GM21367 (cell line): ENCODE data around the gene DNAH1.

Experiments used
- ATAC-seq: cut with Tn5 transposase; IDR thresholded peaks from one replicate; pipeline ENCODE4 v1.9.1; 2021; ENCODE audit not compliant: unreplicated experiment

DNAH1 gene

DNA sequence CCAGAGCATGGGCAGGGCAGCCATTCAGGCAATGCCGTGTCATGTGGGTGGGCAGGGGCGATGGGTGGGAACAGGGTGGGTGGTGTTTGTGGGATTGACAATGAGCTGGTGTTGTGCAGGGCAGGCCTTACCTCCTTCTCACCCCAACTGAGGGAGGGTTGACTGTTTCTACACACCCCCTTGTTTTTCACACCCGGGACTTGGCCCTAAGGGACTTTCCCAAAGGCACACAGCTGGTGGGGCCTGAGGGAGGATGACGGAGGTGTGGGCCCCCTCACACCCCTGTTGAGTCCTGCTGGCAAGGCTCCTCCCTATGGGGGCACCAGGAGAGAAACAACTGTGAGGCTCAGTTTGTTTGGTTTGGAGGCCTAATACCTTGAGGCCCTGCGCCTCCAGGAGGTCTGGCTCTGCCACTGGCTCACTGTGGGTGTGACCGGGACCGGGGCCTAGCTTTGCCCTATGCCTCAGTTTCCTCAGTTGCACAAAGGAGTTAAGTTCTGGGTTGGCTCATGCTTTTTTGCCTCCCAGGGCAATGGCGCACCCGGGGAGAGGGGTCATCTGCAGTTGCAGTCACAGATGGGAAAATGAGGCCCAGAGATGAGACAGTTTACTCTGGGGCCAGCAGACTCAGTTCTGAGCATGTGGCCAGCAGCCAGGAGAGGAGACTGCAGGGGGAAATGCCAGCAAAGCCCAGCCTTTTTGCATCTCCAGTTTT, 5.1 kb upstream of the DNAH1 start:
- peak; percentile 38 for ATAC-seq

GRCh38 chr3:52311576-52312119, 4.5 kb upstream of the DNAH1 start:
- ATAC-seq = no peak

DNA sequence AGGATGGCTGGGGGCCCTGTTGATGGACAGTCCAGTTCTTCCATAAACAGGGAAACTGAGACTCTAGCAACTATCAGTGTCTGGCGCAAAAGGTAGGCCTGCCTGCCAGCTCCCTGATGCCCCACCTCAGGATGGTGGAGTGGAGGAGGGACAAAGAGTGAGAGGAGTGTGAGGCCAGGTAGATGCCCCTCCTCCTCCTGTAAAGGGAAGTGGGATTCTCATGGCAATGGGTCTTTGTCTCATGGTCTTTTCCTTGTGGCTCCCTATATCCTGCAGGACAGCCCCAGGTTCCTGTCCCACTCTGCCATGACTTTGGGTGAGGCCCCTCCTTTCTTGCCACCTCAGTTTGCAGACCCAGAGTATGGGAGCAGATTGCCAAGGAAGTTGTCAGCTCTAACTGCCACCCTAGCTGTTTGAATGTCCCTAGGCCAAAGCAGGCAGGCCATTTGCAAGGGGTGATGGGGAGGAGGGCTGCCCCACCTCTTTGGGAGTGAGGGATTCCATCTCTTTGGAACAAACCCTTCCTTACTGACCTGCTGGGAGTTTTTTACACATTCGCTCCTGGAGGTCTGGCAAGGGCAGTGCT, 2.8 kb upstream of the DNAH1 start:
- ATAC-seq = no peak

DNA sequence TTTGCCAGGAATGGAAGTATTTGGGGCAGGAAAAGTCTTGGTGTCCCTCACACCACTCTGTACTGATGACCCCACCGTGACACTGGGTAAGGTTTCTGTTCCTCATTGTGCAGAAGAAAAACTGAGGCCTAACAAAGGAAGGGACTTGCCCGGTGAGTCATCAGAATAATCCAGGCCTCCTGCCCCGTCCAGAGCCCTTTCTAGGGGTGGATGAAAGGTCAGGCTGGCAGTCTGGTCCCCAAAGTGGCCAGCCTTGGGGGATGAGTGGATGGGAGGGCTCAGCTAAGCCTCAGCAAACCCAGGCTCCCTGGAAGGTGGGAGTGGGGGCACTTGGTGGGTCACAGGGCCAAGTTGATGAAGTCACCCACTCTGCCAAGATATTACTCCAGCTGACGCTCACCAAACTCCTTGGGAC, 2.3 kb upstream of the DNAH1 start:
- peak; percentile 78 for ATAC-seq

DNA sequence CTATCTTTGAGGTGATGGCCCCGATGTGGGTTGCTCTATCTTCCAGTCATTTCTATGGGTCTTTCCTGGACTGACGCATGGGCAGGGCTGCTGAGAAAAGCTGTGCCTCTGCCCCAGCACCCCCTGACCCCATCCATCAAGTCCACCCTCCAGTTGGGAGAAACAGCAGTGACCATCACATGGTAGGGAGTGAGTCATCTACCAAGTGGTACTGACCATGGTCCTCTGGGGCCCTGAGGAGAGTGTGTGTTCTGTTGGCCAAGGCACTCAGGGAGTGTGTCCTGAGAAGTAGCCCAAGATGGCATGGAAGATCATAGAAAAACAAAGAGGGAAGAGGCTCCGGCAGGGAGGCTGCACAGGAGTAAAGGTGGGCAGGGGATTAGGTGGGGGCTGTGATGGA, 1.6 kb upstream of the DNAH1 start:
- ATAC-seq = no peak

- no peak for ATAC-seq
Measured at GRCh38 chr3:52315006-52315405, 1.1 kb upstream of the DNAH1 start.

GRCh38 chr3:52317208-52318000, 1.3 kb downstream of the DNAH1 start:
- ATAC-seq = no peak

GRCh38 chr3:52318186-52318816, 2.2 kb downstream of the DNAH1 start:
- ATAC-seq = no peak

DNA sequence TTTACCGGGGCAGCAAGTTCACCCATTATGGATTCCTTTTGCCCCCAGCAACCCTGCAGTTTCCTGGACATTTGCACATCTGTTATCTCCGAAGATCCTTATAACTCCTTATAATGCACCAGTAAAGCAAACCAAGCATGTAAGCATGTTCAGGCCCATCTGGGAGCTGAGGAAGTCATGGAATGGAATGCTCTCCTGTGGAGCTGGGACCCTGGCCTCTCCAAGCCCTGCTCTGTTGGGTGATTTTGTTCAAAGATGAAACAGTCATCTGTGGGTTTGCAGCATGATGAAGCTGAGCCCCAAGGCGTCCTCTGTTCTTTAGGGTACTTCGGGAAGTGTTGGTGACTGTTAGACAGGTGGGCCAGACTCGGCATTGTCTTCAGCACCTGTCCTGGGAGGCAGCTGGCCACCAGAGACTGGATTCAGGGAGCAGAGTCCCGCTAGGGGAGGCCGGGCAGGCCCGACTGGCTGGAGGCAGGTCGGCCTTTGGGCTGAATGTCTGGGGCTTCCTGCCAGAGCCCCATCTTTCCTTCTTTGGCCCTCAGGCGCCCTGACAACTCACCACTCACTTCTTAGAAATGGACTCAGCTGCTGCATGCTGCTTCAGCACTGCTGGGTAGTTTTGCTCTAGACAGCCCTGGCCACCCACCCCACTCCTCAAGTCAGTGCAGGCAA, 3.9 kb downstream of the DNAH1 start:
- ATAC-seq = no peak

- ATAC-seq = no peak
Measured at GRCh38 chr3:52321481-52321880, 5.4 kb downstream of the DNAH1 start.

GRCh38 chr3:52322466-52322865, 6.3 kb downstream of the DNAH1 start:
- ATAC-seq = no peak

- no peak for ATAC-seq
Measured at GRCh38 chr3:52323526-52324295, 7.6 kb downstream of the DNAH1 start.

GRCh38 chr3:52324676-52325075, 8.6 kb downstream of the DNAH1 start:
- no peak for ATAC-seq

GRCh38 chr3:52325686-52326085, 9.6 kb downstream of the DNAH1 start:
- no peak for ATAC-seq

DNA sequence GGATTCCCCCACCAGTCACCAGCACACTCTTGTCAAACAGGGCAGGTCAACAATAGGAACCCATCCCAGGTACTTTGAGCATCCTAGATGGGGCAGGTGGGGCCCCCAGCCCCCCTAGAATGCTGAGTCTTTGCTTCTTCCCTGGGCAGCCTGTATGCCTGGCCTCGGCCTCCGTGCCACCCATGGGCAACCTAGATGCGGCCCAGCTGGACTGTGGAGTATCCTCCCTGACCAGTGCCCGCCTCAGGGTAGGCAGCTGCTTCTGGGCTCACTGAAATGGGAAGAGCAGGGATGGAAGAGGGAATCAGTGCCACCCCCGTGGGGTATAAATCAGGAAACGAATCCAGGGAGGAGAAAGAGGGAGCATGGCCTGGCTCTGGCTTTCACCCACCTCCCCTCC, 10.9 kb downstream of the DNAH1 start:
- ATAC-seq = no peak

DNA sequence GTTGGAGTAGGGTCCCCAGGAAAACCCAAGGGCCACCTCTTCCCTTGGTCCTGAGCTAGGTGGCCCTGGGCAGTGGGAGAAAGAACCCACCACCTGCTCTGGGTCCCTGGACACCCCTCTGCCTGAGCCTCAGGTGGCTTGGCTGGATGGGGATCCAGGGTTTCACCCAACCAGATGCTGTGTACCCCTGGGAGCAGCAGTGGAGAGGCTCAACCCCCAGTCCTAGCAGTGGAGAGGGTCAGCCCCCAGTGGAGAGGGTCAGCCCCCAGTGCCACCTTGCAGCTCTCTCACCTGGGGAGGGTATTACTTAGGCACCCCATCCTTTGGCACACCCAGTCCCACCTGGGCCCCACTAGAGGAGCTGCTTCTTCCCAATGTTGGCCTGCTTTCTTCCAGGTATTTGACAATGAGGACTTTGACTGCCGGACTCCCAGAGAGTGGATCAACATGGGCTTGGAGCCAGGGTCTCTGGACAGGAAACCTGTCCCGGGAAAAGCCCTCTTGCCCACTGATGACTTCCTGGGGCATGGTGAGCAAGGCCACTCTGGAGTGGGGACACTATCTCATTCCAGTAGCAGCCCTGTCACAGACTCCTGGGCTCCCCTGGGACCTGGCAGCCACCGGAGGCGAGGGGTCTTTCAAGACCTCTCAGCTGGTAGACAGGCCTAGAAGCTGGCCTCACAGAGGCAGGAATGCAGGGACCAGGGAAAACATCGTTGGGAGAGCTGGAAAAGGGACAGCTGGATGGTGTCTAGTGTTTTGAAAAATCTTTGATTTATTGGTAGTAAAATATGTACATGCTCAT, 11.6 kb downstream of the DNAH1 start:
- ATAC-seq = no peak

DNA sequence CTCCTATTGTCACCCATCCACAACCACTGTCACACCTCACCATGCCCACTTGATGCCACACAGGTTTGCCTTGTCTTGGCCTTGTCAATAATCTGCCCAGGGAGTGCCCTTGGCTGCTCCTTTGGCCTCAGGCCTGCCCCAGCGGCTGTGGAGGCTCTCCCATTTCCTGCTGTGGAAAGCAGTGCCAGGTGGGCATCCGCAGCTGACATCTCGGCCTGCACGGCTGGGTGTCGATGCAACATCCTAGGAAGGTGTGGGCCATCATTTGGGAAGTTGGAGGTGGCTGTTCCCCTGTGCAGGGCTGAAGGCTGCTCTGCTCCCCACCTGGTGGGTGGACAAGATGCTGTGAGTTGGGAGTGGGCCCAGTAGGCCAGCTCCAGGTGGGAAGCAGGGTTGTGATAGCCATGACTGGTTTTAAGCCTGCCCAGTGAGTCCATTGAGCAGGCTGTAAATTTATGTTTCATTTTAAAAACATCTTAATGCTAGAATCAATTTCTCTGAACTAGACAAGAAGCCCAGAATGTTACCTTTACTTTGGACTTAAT, 12.5 kb downstream of the DNAH1 start:
- no peak for ATAC-seq

DNA sequence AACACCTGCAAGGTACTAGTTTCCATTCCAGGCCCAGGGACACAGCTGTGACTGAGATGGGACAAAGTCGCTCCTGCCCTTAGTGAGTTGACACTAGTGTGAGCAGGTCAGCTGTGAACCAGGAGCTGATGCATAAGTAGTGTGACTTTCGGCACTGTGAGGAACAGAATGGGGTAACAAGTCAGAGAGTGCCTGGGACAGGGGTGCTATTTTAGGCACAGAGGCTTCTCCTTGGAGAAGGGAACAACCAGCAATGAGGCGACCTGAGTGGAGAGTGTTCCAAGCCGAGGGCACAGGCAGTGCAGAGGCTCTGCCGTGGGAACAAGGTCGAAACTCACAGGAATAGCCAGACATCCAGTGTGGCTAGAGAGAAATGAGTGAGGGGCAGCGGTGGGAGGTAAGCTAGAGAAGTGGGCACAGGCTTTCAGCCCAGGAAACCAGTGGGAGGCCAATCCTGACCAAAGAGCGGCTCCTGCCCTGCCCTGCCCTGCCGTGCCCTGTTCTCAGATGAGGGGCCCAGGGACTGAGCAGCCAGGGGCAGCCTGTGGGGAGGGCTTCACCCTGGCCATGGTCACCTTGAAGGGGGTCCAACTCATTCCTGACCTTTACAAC, 14.2 kb downstream of the DNAH1 start:
- no peak for ATAC-seq

DNA sequence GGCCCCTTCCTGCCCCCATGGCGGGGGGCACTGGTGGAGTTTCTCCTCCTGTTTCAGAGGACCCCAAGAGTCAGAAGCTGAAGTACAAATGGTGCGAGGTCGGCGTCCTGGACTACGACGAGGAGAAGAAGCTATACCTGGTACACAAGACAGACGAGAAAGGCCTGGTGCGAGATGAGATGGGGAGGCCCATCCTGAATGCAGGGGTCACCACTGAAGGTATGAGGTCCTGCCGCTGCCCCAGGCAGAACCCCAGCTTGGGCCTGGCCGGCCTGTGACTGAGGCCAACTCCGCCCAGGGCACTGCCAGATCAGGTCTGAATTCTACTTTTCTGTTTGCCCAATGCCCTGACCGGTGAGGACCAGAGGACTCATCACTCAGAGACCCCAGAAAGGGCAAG, 15.0 kb downstream of the DNAH1 start:
- ATAC-seq = no peak
